GM10266 (cell line): ENCODE data around the gene COMMD8.
A peak's percentile ranks its signal among the peaks of the same experiment; 100 is the strongest.

ENCODE experiments used
- DNase-seq: peaks from one replicate; pipeline ENCODE4 v3.0.0; 2012; ENCODE audit errors: extremely low spot score
- TF ChIP-seq, protein P1 (sequence below): IDR thresholded peaks from 2 replicates; pipeline ENCODE4 v1.5.1; 2012; ENCODE audit warnings: mild to moderate bottlenecking, low read depth; ENCODE audit not compliant: control insufficient read depth, insufficient read depth; ENCODE audit errors: missing control alignments

COMMD8 gene

GRCh38 chr4:47471591-47471990 is 8.1 kb upstream of the COMMD8 start:
- TF ChIP-seq, protein P1, sequence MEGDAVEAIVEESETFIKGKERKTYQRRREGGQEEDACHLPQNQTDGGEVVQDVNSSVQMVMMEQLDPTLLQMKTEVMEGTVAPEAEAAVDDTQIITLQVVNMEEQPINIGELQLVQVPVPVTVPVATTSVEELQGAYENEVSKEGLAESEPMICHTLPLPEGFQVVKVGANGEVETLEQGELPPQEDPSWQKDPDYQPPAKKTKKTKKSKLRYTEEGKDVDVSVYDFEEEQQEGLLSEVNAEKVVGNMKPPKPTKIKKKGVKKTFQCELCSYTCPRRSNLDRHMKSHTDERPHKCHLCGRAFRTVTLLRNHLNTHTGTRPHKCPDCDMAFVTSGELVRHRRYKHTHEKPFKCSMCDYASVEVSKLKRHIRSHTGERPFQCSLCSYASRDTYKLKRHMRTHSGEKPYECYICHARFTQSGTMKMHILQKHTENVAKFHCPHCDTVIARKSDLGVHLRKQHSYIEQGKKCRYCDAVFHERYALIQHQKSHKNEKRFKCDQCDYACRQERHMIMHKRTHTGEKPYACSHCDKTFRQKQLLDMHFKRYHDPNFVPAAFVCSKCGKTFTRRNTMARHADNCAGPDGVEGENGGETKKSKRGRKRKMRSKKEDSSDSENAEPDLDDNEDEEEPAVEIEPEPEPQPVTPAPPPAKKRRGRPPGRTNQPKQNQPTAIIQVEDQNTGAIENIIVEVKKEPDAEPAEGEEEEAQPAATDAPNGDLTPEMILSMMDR = no peak
- DNase-seq = no peak

DNA sequence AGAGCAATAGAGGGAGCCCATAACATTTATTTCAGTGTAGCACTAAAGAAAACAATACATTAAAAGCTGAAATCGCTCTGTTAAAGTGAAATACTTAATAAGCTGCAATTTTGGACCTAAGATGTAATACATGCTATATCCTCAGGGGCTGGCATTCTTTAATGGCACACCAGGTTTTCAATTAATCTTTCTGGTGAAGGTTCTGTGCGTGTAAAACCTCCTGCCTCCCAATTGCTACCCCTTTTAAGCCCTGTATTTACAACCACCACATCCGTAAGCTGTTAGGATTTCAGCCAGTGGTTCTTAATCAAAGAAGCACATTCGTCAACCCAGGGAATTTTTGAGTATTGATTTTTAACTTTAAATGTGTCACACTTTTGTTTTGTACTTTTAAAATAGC is 7.6 kb upstream of the COMMD8 start:
- DNase-seq = no peak
- TF ChIP-seq, protein P1 = no peak

GRCh38 chr4:47469951-47470350 is 6.4 kb upstream of the COMMD8 start:
- TF ChIP-seq, protein P1 = no peak
- DNase-seq = no peak

DNA sequence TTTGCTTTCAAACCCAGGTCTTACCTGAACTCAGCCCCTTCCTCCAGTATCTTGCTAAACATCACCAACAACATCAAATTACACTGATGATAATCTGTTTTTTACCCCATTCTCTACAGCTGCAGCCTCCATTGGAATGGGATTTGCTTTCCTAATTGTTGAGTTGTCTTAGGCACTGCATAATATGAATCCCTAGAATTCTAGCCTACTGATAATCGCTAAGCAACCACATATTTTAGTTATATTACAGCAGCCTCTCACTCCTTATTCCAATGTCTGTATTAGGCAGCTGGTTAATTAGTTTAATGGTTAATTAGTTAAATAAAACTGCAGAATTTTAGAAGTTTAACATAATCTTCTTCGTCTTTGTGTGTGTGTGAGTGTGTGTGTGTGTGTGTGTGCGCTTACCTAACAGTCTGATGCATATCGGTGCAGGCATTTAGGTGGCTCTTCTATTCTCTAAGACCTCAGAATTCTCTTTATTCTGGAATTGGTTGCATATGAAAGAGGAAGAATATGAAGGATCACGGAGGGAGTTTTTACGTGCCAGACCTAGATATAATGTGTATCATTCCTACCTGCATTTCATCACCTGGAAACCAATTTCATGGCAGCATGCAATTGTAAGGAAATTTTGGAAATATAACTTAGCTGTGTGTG is 5.3 kb upstream of the COMMD8 start:
- TF ChIP-seq, protein P1 = no peak
- no peak for DNase-seq

DNA sequence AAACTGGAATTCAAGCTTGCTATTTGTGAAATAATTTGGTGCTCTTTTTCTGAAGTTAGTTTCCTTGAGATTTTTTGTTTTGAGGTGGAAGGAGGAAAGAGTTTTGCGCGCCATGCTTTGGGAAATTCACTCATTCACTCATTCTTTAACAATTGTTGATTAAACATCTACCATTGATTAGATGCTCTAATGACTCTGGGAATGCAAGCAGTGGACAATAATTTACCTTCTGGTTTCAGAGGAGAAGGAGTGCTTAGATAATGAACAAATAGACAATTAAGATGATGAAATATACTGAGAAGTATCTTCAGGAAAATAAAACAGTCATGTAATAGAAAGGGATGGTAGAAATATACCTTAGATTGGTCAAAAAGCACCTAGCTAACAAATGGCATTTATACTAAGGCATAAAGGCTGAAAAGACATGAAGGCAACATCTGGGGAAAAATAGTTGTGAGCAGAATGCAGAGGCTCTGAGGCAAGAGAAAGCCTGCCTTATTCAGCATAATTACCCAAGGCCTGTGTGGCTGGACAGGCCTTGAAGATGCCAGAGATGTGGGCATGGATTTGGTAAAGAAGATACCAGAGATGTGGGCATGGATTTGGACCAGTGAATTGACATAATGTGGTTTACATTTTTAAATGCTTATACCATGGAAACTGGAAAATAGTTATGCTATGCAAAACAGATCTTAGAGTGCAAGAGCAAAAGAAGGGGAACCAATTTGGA is 2.7 kb upstream of the COMMD8 start:
- DNase-seq = no peak
- TF ChIP-seq, protein P1 = no peak

- DNase-seq = peak; percentile 22
- TF ChIP-seq, protein P1 = no peak
These were observed 1.5 kb upstream of the COMMD8 start for GRCh38 chr4:47465004-47465403.

DNA sequence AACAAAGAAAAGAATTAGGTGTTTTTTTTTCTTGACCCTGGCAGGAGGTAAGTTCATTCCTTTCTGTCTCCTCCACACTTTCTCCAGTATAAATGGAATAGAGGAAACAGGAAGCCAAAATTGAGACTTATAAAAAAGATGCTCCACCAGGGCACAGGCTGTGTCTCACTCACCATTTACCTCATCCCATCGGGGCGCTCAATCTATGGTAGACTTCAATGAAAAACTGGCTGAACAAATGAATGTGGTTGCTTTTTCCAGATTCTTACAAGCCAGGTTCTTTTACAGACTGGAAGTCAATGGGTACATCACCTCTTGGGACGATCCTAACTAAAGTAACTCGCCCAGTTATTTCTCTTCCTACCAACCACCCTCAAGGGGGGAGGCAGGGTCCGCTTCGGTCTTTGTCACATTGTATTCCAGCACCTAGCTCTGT is 685 bp downstream of the COMMD8 start:
- TF ChIP-seq, protein P1 = no peak
- no peak for DNase-seq
